H9 (cell line): Measurements from ENCODE around the gene CHD3. TPM values are rescaled to one million over a fixed set of nuclear protein-coding genes. Genes with fewer than 3 reads are reported as not detected.

Experiments
- DNase-seq: peaks from one replicate; pipeline ENCODE4 v3.0.0-alpha.2; 2017
- H2AFZ ChIP-seq: one replicate; pipeline ENCODE4 v1.6.1; 2013; ENCODE audit warnings: mild to moderate bottlenecking, low read length, control low read depth, moderate library complexity
- H2AK5ac ChIP-seq: 2 replicates; pipeline ENCODE4 v1.6.1; 2013; ENCODE audit warnings: low read length, control low read depth, mixed read lengths; ENCODE audit not compliant: insufficient read length
- H2BK120ac ChIP-seq: one replicate; pipeline ENCODE4 v1.6.1; 2013; ENCODE audit warnings: low read depth, mild to moderate bottlenecking, low read length, control low read depth, inconsistent platforms; ENCODE audit not compliant: poor library complexity, severe bottlenecking
- H2BK12ac ChIP-seq: 2 replicates; pipeline ENCODE4 v1.6.1; 2013; ENCODE audit warnings: low read length, control low read depth, mixed read lengths, low read depth; ENCODE audit not compliant: insufficient read length
- H2BK15ac ChIP-seq: 2 replicates; pipeline ENCODE4 v1.6.1; 2013; ENCODE audit warnings: low read depth, low read length, control low read depth
- H2BK20ac ChIP-seq: one replicate; pipeline ENCODE4 v1.6.1; 2013; ENCODE audit warnings: low read depth, mild to moderate bottlenecking, low read length, control low read depth, inconsistent platforms; ENCODE audit not compliant: poor library complexity, severe bottlenecking
- H2BK5ac ChIP-seq: 2 replicates; pipeline ENCODE4 v1.6.1; 2013; ENCODE audit warnings: low read length, control low read depth, mixed read lengths; ENCODE audit not compliant: insufficient read length
- H3K14ac ChIP-seq: 2 replicates; pipeline ENCODE4 v1.6.1; 2013; ENCODE audit warnings: low read length, control low read depth; ENCODE audit not compliant: insufficient read depth
- H3K18ac ChIP-seq: 2 replicates; pipeline ENCODE4 v1.6.1; 2013; ENCODE audit warnings: low read depth, mild to moderate bottlenecking, mixed read lengths, low read length, control low read depth; ENCODE audit not compliant: insufficient read length
- H3K23ac ChIP-seq: 2 replicates; pipeline ENCODE4 v1.6.1; 2013; ENCODE audit warnings: low read length, control low read depth, mixed read lengths, low read depth; ENCODE audit not compliant: insufficient read length
- H3K23me2 ChIP-seq: 2 replicates; pipeline ENCODE4 v1.6.1; 2013; ENCODE audit warnings: low read depth, mild to moderate bottlenecking, mixed read lengths, low read length, control low read depth; ENCODE audit not compliant: insufficient read length, poor library complexity, severe bottlenecking
- H3K27ac ChIP-seq: 2 replicates; pipeline ENCODE4 v1.5.1; 2013; ENCODE audit warnings: low read length, control low read depth, mixed read lengths, low read depth; ENCODE audit not compliant: insufficient read length
- H3K27me3 ChIP-seq: 2 replicates; pipeline ENCODE4 v1.6.1; 2013; ENCODE audit warnings: low read length, control low read depth, inconsistent platforms; ENCODE audit not compliant: insufficient read depth
- H3K4ac ChIP-seq: 2 replicates; pipeline ENCODE4 v1.6.1; 2013; ENCODE audit warnings: low read depth, mild to moderate bottlenecking, control low read depth, inconsistent platforms, low read length, moderate library complexity
- H3K4me1 ChIP-seq: 2 replicates; pipeline ENCODE4 v1.6.1; 2013; ENCODE audit warnings: low read length, control low read depth, inconsistent platforms; ENCODE audit not compliant: insufficient read depth
- H3K4me2 ChIP-seq: 2 replicates; pipeline ENCODE4 v1.6.1; 2013; ENCODE audit warnings: low read length, control low read depth, mixed read lengths; ENCODE audit not compliant: insufficient read length, insufficient read depth
- H3K56ac ChIP-seq: 2 replicates; pipeline ENCODE4 v1.6.1; 2013; ENCODE audit warnings: low read depth, mild to moderate bottlenecking, mixed read lengths, low read length, control low read depth; ENCODE audit not compliant: insufficient read length
- H3K79me1 ChIP-seq: 2 replicates; pipeline ENCODE4 v1.6.1; 2013; ENCODE audit warnings: low read depth, mild to moderate bottlenecking, moderate library complexity, low read length, control low read depth, inconsistent platforms; ENCODE audit not compliant: insufficient read depth, poor library complexity, severe bottlenecking
- H3K79me2 ChIP-seq: 2 replicates; pipeline ENCODE4 v1.6.1; 2013; ENCODE audit warnings: low read length, control low read depth, inconsistent platforms; ENCODE audit not compliant: insufficient read depth
- H3K9ac ChIP-seq: 2 replicates; pipeline ENCODE4 v1.6.1; 2013; ENCODE audit warnings: low read length, control low read depth, mixed read lengths; ENCODE audit not compliant: insufficient read length; ENCODE audit errors: extremely low read depth
- H3K9me3 ChIP-seq: one replicate; pipeline ENCODE4 v1.6.1; 2013; ENCODE audit warnings: low read depth, low read length, inconsistent platforms; ENCODE audit not compliant: control insufficient read depth
- H3T11ph ChIP-seq: one replicate; pipeline ENCODE4 v1.6.1; 2013; ENCODE audit warnings: mild to moderate bottlenecking, low read length, control low read depth, inconsistent platforms
- H4K20me1 ChIP-seq: one replicate; pipeline ENCODE4 v1.6.1; 2013; ENCODE audit not compliant: control insufficient read depth, insufficient read length, insufficient read depth
- H4K5ac ChIP-seq: 2 replicates; pipeline ENCODE4 v1.6.1; 2013; ENCODE audit warnings: low read depth, mild to moderate bottlenecking, mixed read lengths, low read length, control low read depth; ENCODE audit not compliant: insufficient read length
- H4K8ac ChIP-seq: replicated peaks from 2 replicates; pipeline ENCODE4 v1.6.1; 2013; ENCODE audit warnings: low read length, control low read depth, mixed read lengths, low read depth; ENCODE audit not compliant: insufficient read length
- H4K91ac ChIP-seq: 2 replicates; pipeline ENCODE4 v1.6.1; 2013; ENCODE audit warnings: low read depth, mild to moderate bottlenecking, moderate library complexity, mixed read lengths, low read length, control low read depth; ENCODE audit not compliant: insufficient read length
- H3K27ac Mint-ChIP-seq, 3 experiments: 2 replicates in 2 of 3; 3 replicates in 1 of 3; pipeline ENCODE4 v1.8.0; 2020 to 2021; ENCODE audit warnings: mixed read lengths in 3 of 3, mild to moderate bottlenecking in 1 of 3, moderate library complexity in 1 of 3
- H3K27me3 Mint-ChIP-seq: 2 replicates; pipeline ENCODE4 v1.8.0; 2021; ENCODE audit warnings: low read depth, mild to moderate bottlenecking, moderate library complexity, mixed read lengths
- H3K36me3 Mint-ChIP-seq, 3 experiments: 2 replicates in 2 of 3; 3 replicates in 1 of 3; pipeline ENCODE4 v1.8.0; 2020 to 2021; ENCODE audit warnings: low read depth in 3 of 3, mixed read lengths in 3 of 3; ENCODE audit not compliant: insufficient read depth in 1 of 3
- H3K4me1 Mint-ChIP-seq, 2 experiments: 2 replicates each; pipeline ENCODE4 v1.8.0; 2020; ENCODE audit warnings: mixed read lengths in 2 of 2
- H3K4me3 Mint-ChIP-seq, 2 experiments: 2 replicates in 1 of 2; 3 replicates in 1 of 2; pipeline ENCODE4 v1.8.0; 2020 to 2021; ENCODE audit warnings: mild to moderate bottlenecking in 2 of 2, mixed read lengths in 2 of 2, moderate library complexity in 1 of 2
- H3K9me3 Mint-ChIP-seq, 2 experiments: 2 replicates in 1 of 2; 3 replicates in 1 of 2; pipeline ENCODE4 v1.8.0; 2020; ENCODE audit warnings: mild to moderate bottlenecking in 2 of 2, mixed read lengths in 2 of 2, moderate library complexity in 1 of 2
- CTCF ChIP-seq: fragments of 200-600 bp; sonication (generic); conservative IDR thresholded peaks from 3 replicates; pipeline ENCODE4 v1.8.0; 2021; ENCODE audit warnings: antibody characterized with exemption, mild to moderate bottlenecking
- WGBS: extraction: QIAGEN DNeasy Blood & Tissue Kit; methylation state at CpG from one replicate; pipeline ENCODE4 v1.1.7; 2013; ENCODE audit warnings: missing lambda C conversion rate, low lambda C conversion rate, mixed read lengths; ENCODE audit not compliant: insufficient read length; ENCODE audit errors: extremely low coverage; 5-methylcytosine and 5-hydroxymethylcytosine counted together
- total RNA-seq: library from RNA; stranded (reverse); gene quantifications from 2 replicates; pipeline ENCODE4 v1.2.1, GENCODE V29; 2021

CHD3 gene
- total RNA-seq, 1 experiment from 2014 or later: 33.2 TPM

GRCh38 chr17:7889166-7889955 lies 772 bp downstream of the CHD3 start:
- Histone ChIP-seq H2AK5ac (no peak overlapping the region), H2BK12ac (no peak overlapping the region), H3K27ac (no peak overlapping the region), H2BK5ac (no peak overlapping the region), H3K4me1 (no peaks in the 10 kb centered on the region), H4K91ac (no peak overlapping the region), H2BK15ac (no peak overlapping the region), H2AFZ (no peak overlapping the region), H2BK20ac (no peak overlapping the region), H3K4ac (no peak overlapping the region), H3K18ac (no peak overlapping the region), H3K56ac (no peak overlapping the region), H4K20me1 (no peaks in the 10 kb centered on the region), H3K9me3 (no peaks in the 10 kb centered on the region), H3K23me2 (peaks cover 28% of the 10 kb centered on the region), H4K8ac (no peak overlapping the region), H3K79me1 (no peaks in the 10 kb centered on the region), H3K9ac (no peak overlapping the region), H2BK120ac (no peak overlapping the region), H3K27me3 (no peaks in the 10 kb centered on the region; the same call in 1 of the 2 replicates), H3K79me2 (no peaks in the 10 kb centered on the region), H4K5ac (no peak overlapping the region), H3K14ac (no peak overlapping the region; the same call in 1 of the 2 replicates), H3K23ac (no peak overlapping the region), H3T11ph (no peak overlapping the region), H3K4me2 (no peak overlapping the region)
- peaks cover 0 to 24% (median 7%) of the 10 kb centered on the region in 3 experiments; a peak in 5 of 7 replicates for H3K36me3 Mint-ChIP-seq
- no CpG with 5 or more reads among the region's 11 CpGs for WGBS
- peak; percentile 71 for DNase-seq
- H3K27me3 Mint-ChIP-seq: no peaks in the 10 kb centered on the region; the same call in none of the 2 replicates
- H3K27ac Mint-ChIP-seq: no peak overlapping the region
- H3K4me1 Mint-ChIP-seq: peaks cover 0 to 4% of the 10 kb centered on the region in 2 experiments; a peak in 3 of 4 replicates
- no peaks in the 10 kb centered on the region for H3K9me3 Mint-ChIP-seq
- TF ChIP-seq CTCF: peak; percentile 28; the same call in 1 of the 3 replicates
- H3K4me3 Mint-ChIP-seq: no peak overlapping the region; a peak in 1 of 5 replicates
